ENCODE data around the gene WWC1.

WWC1 gene

DNA sequence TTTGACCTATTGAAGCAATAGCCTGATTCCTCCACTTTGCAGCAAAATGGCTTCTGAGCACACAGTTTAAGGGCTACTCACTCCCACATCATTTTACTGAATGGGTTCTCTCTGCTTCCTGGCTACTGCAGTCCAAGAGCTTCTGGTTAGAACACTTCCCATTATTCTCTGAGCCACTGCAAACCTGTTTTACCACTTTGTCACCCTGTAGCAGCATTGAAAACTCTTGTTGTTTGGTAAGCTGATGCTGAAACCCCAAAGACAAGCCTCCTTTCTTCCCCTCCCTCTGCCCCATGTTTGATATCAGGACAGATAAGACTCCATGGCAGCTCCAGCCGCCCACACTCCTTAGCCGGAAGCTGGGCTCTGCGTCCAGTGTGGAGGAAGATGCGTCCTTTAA lies 110.4 kb downstream of the WWC1 start:
- 96 to 97% methylated on average over 4 of the region's 4 CpGs for WGBS, 2 experiments
- H3K9me3 ChIP-seq (ENCODE audit: control insufficient read depth, low read length) = no peaks in the 10 kb centered on the region
- H3K27ac ChIP-seq (ENCODE audit: insufficient read depth, low read depth, low read length, poor library complexity, severe bottlenecking) = no peak overlapping the region
- no peaks in the 10 kb centered on the region for H3K27me3 ChIP-seq (ENCODE audit: control insufficient read depth, insufficient read depth, low read length, poor library complexity, severe bottlenecking)
- no peaks in the 10 kb centered on the region for H3K36me3 ChIP-seq (ENCODE audit: control insufficient read depth, insufficient read depth, low read length)
- no peak overlapping the region for H3K4me3 ChIP-seq (ENCODE audit: insufficient read depth, low read depth, low read length)
- peaks cover 15% of the 10 kb centered on the region for H3K4me1 ChIP-seq (ENCODE audit: control insufficient read depth, insufficient read depth, low read length)

DNA sequence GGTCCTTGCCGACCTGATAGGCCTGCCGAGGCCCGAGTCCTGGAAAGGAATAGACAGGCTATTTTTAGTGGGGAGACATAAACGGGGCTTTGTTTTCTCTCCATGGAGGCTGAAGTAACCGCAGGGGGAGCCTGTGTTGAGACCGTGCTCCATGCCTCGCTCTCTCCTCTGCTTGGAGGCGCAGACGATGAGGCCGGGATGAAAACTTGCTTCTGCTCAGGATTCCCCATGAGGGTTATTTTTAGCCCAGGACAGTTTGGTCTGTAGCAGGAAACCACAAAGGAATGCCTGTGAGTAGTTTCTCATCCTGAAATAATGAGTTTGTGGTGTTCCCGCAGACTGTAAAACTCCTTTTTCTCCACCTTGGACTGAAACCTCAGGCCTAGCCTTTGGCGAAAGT lies 112.9 kb downstream of the WWC1 start:
- Histone ChIP-seq H3K9me3 (ENCODE audit: control insufficient read depth, low read length) (no peaks in the 10 kb centered on the region), H3K36me3 (ENCODE audit: control insufficient read depth, insufficient read depth, low read length) (no peaks in the 10 kb centered on the region), H3K27me3 (ENCODE audit: control insufficient read depth, insufficient read depth, low read length, poor library complexity, severe bottlenecking) (no peaks in the 10 kb centered on the region), H3K4me3 (ENCODE audit: insufficient read depth, low read depth, low read length) (no peak overlapping the region), H3K4me1 (ENCODE audit: control insufficient read depth, insufficient read depth, low read length) (peaks cover 15% of the 10 kb centered on the region), H3K27ac (ENCODE audit: insufficient read depth, low read depth, low read length, poor library complexity, severe bottlenecking) (peak overlapping the region; percentile 77)
- WGBS, 2 experiments = 83 to 84% methylated on average over 12 of the region's 12 CpGs

DNA sequence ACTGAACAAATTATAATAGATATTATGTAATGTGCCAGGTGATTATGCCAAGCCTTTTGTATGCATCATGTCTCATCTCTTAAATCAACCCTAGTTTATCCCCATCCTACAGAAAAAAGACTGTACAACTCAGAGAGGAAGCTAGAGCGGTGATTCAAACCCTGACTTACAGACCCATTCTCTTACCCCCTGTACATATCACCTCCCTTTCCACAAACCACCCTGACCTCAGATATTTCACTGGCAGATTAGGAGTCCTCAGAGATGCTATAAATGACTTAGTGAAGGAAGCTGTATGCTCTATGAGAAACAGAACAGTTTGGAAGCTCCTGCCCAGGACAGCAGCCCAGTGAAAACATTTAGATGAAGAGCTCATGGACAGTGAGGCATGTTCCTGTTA lies 115.8 kb downstream of the WWC1 start:
- Histone ChIP-seq H3K27me3 (ENCODE audit: control insufficient read depth, insufficient read depth, low read length, poor library complexity, severe bottlenecking) (no peaks in the 10 kb centered on the region), H3K36me3 (ENCODE audit: control insufficient read depth, insufficient read depth, low read length) (no peaks in the 10 kb centered on the region), H3K27ac (ENCODE audit: insufficient read depth, low read depth, low read length, poor library complexity, severe bottlenecking) (no peak overlapping the region), H3K4me3 (ENCODE audit: insufficient read depth, low read depth, low read length) (no peak overlapping the region), H3K9me3 (ENCODE audit: control insufficient read depth, low read length) (no peaks in the 10 kb centered on the region), H3K4me1 (ENCODE audit: control insufficient read depth, insufficient read depth, low read length) (peaks cover 15% of the 10 kb centered on the region)
- WGBS, 2 experiments = 94 to 95% methylated on average over 1 of the region's 1 CpG

DNA sequence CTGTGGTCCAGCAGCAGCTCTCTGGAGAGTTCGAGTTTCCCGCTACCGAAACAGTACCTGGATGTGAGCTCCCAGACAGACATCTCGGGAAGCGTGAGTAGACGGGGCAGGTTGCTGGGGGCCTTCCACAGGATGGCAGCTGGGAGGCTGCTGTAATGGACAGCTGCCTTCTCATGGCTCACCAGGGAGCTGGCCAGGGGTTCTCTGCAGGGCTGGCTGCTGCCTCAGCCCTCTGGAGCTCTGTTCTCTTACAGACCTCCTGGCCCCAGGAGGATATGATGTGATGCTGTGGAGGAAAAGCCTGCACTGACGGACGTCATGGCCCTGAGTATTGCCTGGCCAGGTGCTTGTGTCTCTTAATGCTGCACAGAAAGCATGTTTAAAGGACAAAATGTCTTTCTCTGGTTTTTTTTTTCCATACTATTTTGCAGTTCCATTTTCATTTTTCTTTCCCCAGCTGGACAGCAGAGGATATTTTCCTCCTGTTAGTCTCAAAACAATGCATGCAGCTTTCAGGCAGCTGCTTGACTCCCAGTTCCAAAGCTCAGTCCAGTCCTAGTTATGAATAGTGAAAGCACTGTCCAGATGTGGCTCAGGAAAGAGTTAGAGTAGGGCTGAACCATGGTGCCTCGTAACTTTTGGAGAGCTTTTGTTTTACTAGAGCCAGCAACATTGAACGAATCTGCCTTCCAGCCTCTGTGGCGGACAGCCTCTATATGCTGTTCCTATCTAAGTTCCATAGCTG lies 117.3 kb downstream of the WWC1 start:
- H3K36me3 ChIP-seq (ENCODE audit: control insufficient read depth, insufficient read depth, low read length) = no peaks in the 10 kb centered on the region
- H3K4me1 ChIP-seq (ENCODE audit: control insufficient read depth, insufficient read depth, low read length) = peaks cover 10% of the 10 kb centered on the region
- no peak overlapping the region for H3K27ac ChIP-seq (ENCODE audit: insufficient read depth, low read depth, low read length, poor library complexity, severe bottlenecking)
- no peak overlapping the region for H3K4me3 ChIP-seq (ENCODE audit: insufficient read depth, low read depth, low read length)
- 93 to 96% methylated on average over 11 of the region's 11 CpGs for WGBS, 2 experiments
- H3K27me3 ChIP-seq (ENCODE audit: control insufficient read depth, insufficient read depth, low read length, poor library complexity, severe bottlenecking) = no peaks in the 10 kb centered on the region
- H3K9me3 ChIP-seq (ENCODE audit: control insufficient read depth, low read length) = no peaks in the 10 kb centered on the region

DNA sequence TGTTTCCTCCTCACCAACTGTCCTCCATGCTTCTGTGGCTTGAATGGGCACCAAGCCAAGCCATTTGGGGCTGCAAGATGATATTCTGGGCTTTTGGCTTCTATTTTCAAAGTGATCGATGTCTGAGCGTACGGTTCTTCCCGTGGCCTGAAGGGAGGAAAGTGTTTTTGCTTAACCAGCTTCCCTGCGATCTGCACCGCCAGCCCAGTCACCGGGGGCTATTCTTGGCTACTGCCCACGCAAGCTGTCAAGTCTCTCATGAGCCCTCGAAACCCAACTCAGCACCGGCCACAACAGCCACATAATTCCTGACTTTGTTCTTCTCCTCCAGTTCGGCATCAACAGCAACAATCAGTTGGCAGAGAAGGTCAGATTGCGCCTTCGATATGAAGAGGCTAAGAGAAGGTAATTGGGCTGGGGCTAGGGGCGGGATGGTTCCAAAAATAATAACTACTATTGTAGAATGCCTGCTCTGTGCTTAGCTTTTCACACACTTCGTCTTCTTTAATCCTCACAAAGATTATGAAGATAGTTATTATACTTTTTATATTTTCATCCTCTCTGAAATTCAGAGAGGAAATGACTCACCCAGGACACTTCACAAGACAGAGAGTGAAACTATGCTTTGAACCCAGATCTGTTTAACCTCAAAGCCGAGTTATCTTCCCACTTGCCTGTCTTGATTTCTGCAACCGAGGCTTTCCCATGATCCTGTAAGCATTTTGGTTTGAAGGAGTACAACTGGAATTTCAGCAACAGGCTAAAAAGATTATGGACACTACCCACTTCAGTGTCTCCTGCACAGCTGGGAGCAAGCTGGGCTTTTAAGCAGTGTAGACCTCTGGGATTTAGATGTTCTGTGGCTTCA lies 118.4 kb downstream of the WWC1 start:
- Histone ChIP-seq H3K27ac (ENCODE audit: insufficient read depth, low read depth, low read length, poor library complexity, severe bottlenecking) (no peak overlapping the region), H3K36me3 (ENCODE audit: control insufficient read depth, insufficient read depth, low read length) (no peaks in the 10 kb centered on the region), H3K27me3 (ENCODE audit: control insufficient read depth, insufficient read depth, low read length, poor library complexity, severe bottlenecking) (no peaks in the 10 kb centered on the region), H3K4me1 (ENCODE audit: control insufficient read depth, insufficient read depth, low read length) (no peaks in the 10 kb centered on the region), H3K4me3 (ENCODE audit: insufficient read depth, low read depth, low read length) (no peak overlapping the region), H3K9me3 (ENCODE audit: control insufficient read depth, low read length) (no peaks in the 10 kb centered on the region)
- WGBS, 2 experiments = 94 to 95% methylated on average over 16 to 17 of the region's 17 CpGs

DNA sequence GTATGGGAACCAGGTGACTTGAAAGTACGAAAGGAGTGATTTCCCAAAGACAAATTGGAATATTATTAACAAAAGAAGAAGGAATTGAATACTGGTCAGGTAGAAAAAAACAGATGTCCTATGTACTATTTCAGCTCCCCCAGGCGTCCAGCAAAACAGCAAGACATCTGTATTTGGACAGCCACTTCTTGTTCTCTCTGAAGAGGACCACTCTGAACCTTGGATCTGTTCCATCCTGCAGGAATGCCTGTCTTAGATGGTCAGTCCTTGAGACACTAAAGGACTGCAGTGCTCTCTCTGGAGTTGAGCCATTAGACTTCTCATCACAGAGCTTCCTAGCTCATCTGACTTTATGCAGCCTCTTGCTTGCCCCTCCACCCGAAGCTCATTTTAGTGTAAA lies 120.4 kb downstream of the WWC1 start:
- Histone ChIP-seq H3K9me3 (ENCODE audit: control insufficient read depth, low read length) (no peaks in the 10 kb centered on the region), H3K27ac (ENCODE audit: insufficient read depth, low read depth, low read length, poor library complexity, severe bottlenecking) (no peak overlapping the region), H3K4me3 (ENCODE audit: insufficient read depth, low read depth, low read length) (no peak overlapping the region), H3K36me3 (ENCODE audit: control insufficient read depth, insufficient read depth, low read length) (no peaks in the 10 kb centered on the region), H3K27me3 (ENCODE audit: control insufficient read depth, insufficient read depth, low read length, poor library complexity, severe bottlenecking) (no peaks in the 10 kb centered on the region), H3K4me1 (ENCODE audit: control insufficient read depth, insufficient read depth, low read length) (no peaks in the 10 kb centered on the region)
- WGBS, 2 experiments = 92 to 97% methylated on average over 3 of the region's 3 CpGs

DNA sequence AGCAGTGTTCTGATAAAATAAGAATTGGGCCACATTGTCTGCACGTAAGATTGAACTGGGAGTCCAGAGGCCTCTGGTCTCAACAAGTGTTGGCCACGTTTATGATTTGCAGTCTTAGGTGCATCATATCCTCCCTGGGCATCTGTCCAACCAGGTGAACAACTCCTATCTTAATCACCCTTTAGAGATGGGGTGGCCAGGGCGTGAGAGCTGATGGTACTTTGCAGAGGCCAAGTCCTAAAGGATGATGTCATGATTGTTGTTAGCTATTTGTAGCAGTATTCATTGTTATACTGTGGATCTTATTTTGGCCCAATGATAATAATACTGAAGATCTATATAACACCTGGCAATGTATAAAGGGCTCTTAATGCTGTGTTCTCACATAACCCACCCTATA lies 121.6 kb downstream of the WWC1 start:
- 91 to 95% methylated on average over 3 of the region's 3 CpGs for WGBS, 2 experiments
- no peak overlapping the region for H3K4me3 ChIP-seq (ENCODE audit: insufficient read depth, low read depth, low read length)
- H3K9me3 ChIP-seq (ENCODE audit: control insufficient read depth, low read length) = no peaks in the 10 kb centered on the region
- no peaks in the 10 kb centered on the region for H3K27me3 ChIP-seq (ENCODE audit: control insufficient read depth, insufficient read depth, low read length, poor library complexity, severe bottlenecking)
- no peaks in the 10 kb centered on the region for H3K36me3 ChIP-seq (ENCODE audit: control insufficient read depth, insufficient read depth, low read length)
- no peaks in the 10 kb centered on the region for H3K4me1 ChIP-seq (ENCODE audit: control insufficient read depth, insufficient read depth, low read length)
- no peak overlapping the region for H3K27ac ChIP-seq (ENCODE audit: insufficient read depth, low read depth, low read length, poor library complexity, severe bottlenecking)

DNA sequence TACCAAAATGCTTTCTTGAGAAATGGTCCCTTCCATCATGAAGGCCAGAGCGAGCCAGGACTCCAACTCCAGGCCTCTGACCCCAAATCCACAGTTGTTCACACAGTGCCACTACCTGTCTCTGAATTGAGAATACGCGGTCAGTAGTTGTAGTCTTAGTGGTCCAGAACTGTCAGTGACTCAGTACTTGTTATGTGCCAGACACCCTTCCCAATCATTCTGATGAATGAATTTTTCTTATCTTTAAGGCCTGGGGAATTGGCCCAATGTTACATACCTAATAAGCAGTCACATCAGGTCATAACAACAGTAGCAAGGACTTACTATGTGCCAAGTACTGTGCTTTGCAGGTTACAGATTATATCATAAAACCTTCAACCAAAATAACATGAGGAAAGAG lies 122.2 kb downstream of the WWC1 start:
- Histone ChIP-seq H3K27me3 (ENCODE audit: control insufficient read depth, insufficient read depth, low read length, poor library complexity, severe bottlenecking) (no peaks in the 10 kb centered on the region), H3K4me3 (ENCODE audit: insufficient read depth, low read depth, low read length) (no peak overlapping the region), H3K27ac (ENCODE audit: insufficient read depth, low read depth, low read length, poor library complexity, severe bottlenecking) (no peak overlapping the region), H3K4me1 (ENCODE audit: control insufficient read depth, insufficient read depth, low read length) (no peaks in the 10 kb centered on the region), H3K36me3 (ENCODE audit: control insufficient read depth, insufficient read depth, low read length) (no peaks in the 10 kb centered on the region), H3K9me3 (ENCODE audit: control insufficient read depth, low read length) (no peaks in the 10 kb centered on the region)
- 93 to 96% methylated on average over 3 of the region's 3 CpGs for WGBS, 2 experiments

DNA sequence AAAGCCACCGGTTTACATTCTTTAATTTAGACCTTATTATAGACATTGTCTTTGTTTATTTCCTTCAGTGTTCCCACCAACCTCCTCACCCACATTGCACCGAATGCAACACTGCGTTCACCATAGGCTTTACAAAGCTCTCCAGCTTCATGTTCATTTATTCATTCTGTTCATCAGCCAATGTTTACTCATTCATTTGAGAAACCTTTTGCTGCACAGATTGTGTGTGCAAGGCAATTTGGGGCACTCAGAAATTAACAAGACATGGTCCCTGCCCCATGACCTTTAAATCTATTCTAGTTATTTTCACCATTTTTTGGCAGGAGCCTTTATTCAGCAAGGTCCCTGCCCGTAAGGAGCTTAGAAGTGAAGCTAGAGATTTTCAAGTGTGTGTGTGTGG lies 124.0 kb downstream of the WWC1 start:
- no peak overlapping the region for H3K4me3 ChIP-seq (ENCODE audit: insufficient read depth, low read depth, low read length)
- H3K9me3 ChIP-seq (ENCODE audit: control insufficient read depth, low read length) = no peaks in the 10 kb centered on the region
- no peaks in the 10 kb centered on the region for H3K4me1 ChIP-seq (ENCODE audit: control insufficient read depth, insufficient read depth, low read length)
- H3K27ac ChIP-seq (ENCODE audit: insufficient read depth, low read depth, low read length, poor library complexity, severe bottlenecking) = no peak overlapping the region
- H3K36me3 ChIP-seq (ENCODE audit: control insufficient read depth, insufficient read depth, low read length) = no peaks in the 10 kb centered on the region
- WGBS, 2 experiments = 92 to 96% methylated on average over 3 to 4 of the region's 4 CpGs
- H3K27me3 ChIP-seq (ENCODE audit: control insufficient read depth, insufficient read depth, low read length, poor library complexity, severe bottlenecking) = no peaks in the 10 kb centered on the region

DNA sequence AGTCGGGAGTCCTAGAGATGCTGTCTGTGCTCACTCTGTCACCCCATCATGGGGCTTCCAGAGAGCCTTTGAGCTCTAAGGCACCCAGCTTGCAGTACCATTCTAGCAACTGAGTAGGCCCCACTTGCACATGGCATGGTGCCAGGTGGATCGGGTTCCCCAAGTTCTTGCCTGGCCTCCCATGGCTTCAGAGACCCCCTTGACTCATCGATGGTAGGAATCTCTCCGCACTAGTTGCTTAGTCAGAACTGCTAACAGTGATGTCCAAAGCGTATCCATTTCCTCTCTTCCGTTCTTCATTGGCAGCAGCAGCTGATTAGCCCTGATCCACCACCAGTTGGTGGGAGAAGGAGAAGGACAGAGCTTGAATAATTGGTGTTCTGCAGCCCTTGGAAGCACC lies 124.5 kb downstream of the WWC1 start:
- Histone ChIP-seq H3K9me3 (ENCODE audit: control insufficient read depth, low read length) (no peaks in the 10 kb centered on the region), H3K4me1 (ENCODE audit: control insufficient read depth, insufficient read depth, low read length) (no peaks in the 10 kb centered on the region), H3K36me3 (ENCODE audit: control insufficient read depth, insufficient read depth, low read length) (no peaks in the 10 kb centered on the region), H3K27me3 (ENCODE audit: control insufficient read depth, insufficient read depth, low read length, poor library complexity, severe bottlenecking) (no peaks in the 10 kb centered on the region), H3K27ac (ENCODE audit: insufficient read depth, low read depth, low read length, poor library complexity, severe bottlenecking) (no peak overlapping the region), H3K4me3 (ENCODE audit: insufficient read depth, low read depth, low read length) (no peak overlapping the region)
- 93 to 95% methylated on average over 6 of the region's 6 CpGs for WGBS, 2 experiments

Data from ectodermal cell (in vitro differentiated cells).